CD4-positive, alpha-beta T cell treated with Interleukin-15 for 4 hours (primary cell): ENCODE results near the gene RFNG.

ENCODE experiments used
- DNase-seq: peaks from one replicate; pipeline ENCODE4 v3.0.0-alpha.2; 2020; ENCODE audit warnings: low spot score

RFNG gene

GRCh38 chr17:82058230-82058854 lies 6.7 kb upstream of the RFNG start:
- no peak for DNase-seq

- no peak for DNase-seq
Measured at GRCh38 chr17:82056729-82057621, 5.4 kb upstream of the RFNG start.

GRCh38 chr17:82055965-82056728 lies 4.5 kb upstream of the RFNG start:
- DNase-seq = no peak

GRCh38 chr17:82055023-82055964 lies 3.7 kb upstream of the RFNG start:
- DNase-seq = no peak

GRCh38 chr17:82054351-82055022 lies 2.9 kb upstream of the RFNG start:
- no peak for DNase-seq

- DNase-seq = no peak
Measured at GRCh38 chr17:82053556-82054263, 2.1 kb upstream of the RFNG start.

GRCh38 chr17:82053130-82053529 lies 1.5 kb upstream of the RFNG start:
- no peak for DNase-seq

GRCh38 chr17:82052638-82053059 lies 1.0 kb upstream of the RFNG start:
- no peak for DNase-seq

GRCh38 chr17:82050761-82051641 lies 610 bp downstream of the RFNG start:
- no peak for DNase-seq

GRCh38 chr17:82050152-82050760 lies 1.4 kb downstream of the RFNG start:
- DNase-seq = no peak

- DNase-seq = no peak
Measured at GRCh38 chr17:82049521-82049971, 2.1 kb downstream of the RFNG start.

- DNase-seq = no peak
Measured at GRCh38 chr17:82049106-82049505, 2.5 kb downstream of the RFNG start.

- DNase-seq = no peak
Measured at GRCh38 chr17:82048571-82048971, 3.0 kb downstream of the RFNG start.

GRCh38 chr17:82047914-82048570 lies 3.6 kb downstream of the RFNG start:
- no peak for DNase-seq

GRCh38 chr17:82047379-82047778 lies 4.2 kb downstream of the RFNG start:
- no peak for DNase-seq

- no peak for DNase-seq
Measured at GRCh38 chr17:82046903-82047302, 4.7 kb downstream of the RFNG start.

- no peak for DNase-seq
Measured at GRCh38 chr17:82045936-82046484, 5.6 kb downstream of the RFNG start.

- DNase-seq = no peak
Measured at GRCh38 chr17:82043507-82043906, 8.1 kb downstream of the RFNG start.
